KMS-11 (cell line): ENCODE results near the gene KRTAP2-4.
"Not testable (repeated sequence)": the region's sequence is repeated elsewhere in the genome, so short reads cannot be mapped to it uniquely, and the experiment has no call there.

ENCODE experiments used
- H2AFZ ChIP-seq: fragments of 200-600 bp; sonication (generic); 2 replicates; pipeline ENCODE4 v1.6.1; 2016; ENCODE audit warnings: antibody characterized with exemption, mixed run types, low read depth
- H3K27ac ChIP-seq: fragments of 200-600 bp; sonication (generic); 2 replicates; pipeline ENCODE4 v1.6.1; 2016; ENCODE audit warnings: mild to moderate bottlenecking, mixed run types
- H3K27me3 ChIP-seq: fragments of 200-600 bp; sonication (generic); 2 replicates; pipeline ENCODE4 v1.6.1; 2017; ENCODE audit warnings: mild to moderate bottlenecking, low read depth, mixed run types, moderate library complexity; ENCODE audit not compliant: insufficient read depth
- H3K36me3 ChIP-seq: fragments of 200-600 bp; sonication (generic); 2 replicates; pipeline ENCODE4 v1.6.1; 2017; ENCODE audit warnings: mild to moderate bottlenecking, mixed run types; ENCODE audit not compliant: insufficient read depth
- H3K4me1 ChIP-seq: fragments of 200-600 bp; sonication (generic); 2 replicates; pipeline ENCODE4 v1.6.1; 2016; ENCODE audit warnings: mild to moderate bottlenecking, low read depth, mixed run types; ENCODE audit not compliant: poor library complexity, severe bottlenecking
- H3K4me2 ChIP-seq: fragments of 200-600 bp; sonication (generic); 2 replicates; pipeline ENCODE4 v1.7.0; 2016; ENCODE audit warnings: mild to moderate bottlenecking, mixed run types
- H3K4me3 ChIP-seq: fragments of 200-600 bp; sonication (generic); IDR thresholded peaks from 2 replicates; pipeline ENCODE4 v1.6.1; 2017; ENCODE audit warnings: low read depth, low read length, mixed read lengths; ENCODE audit not compliant: insufficient read depth
- H3K79me2 ChIP-seq: fragments of 200-600 bp; sonication (generic); 2 replicates; pipeline ENCODE4 v1.6.1; 2016; ENCODE audit warnings: low read depth, mixed run types; ENCODE audit not compliant: insufficient read depth
- H3K9ac ChIP-seq: fragments of 200-600 bp; sonication (generic); 2 replicates; pipeline ENCODE4 v1.6.1; 2016; ENCODE audit warnings: mild to moderate bottlenecking, mixed run types
- H4K20me1 ChIP-seq: fragments of 200-600 bp; sonication (generic); 2 replicates; pipeline ENCODE4 v1.6.1; 2016; ENCODE audit warnings: mild to moderate bottlenecking, mixed run types; ENCODE audit not compliant: insufficient read depth
- TF ChIP-seq, protein P1 (sequence below): fragments of 200-600 bp; sonication (generic); conservative IDR thresholded peaks from 2 replicates; pipeline ENCODE4 v1.6.1; 2017; ENCODE audit warnings: low read depth, mild to moderate bottlenecking, antibody characterized with exemption, low read length, moderate library complexity, mixed read lengths

The KRTAP2-4 gene

DNA sequence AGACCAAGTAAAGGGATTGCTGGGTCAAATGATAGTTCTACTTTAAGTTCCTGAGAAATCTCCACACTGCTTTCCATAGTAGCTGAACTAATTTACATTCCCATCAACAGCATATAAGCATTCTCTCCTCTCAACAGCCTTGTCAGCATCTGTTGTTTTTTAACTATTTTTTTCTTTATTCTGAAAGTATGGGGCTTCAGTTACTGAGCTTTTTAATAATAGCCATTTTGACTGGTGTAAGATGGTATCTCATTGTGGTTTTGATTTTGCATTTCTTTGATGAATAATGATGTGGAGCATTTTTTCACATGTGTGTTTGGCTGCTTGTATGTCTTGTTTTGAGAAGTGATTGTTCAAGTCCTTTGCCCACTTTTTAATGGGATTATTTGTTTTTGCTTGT is 13.1 kb downstream of the KRTAP2-4 start:
- no peak overlapping the region for H3K9ac ChIP-seq
- TF ChIP-seq, protein P1, sequence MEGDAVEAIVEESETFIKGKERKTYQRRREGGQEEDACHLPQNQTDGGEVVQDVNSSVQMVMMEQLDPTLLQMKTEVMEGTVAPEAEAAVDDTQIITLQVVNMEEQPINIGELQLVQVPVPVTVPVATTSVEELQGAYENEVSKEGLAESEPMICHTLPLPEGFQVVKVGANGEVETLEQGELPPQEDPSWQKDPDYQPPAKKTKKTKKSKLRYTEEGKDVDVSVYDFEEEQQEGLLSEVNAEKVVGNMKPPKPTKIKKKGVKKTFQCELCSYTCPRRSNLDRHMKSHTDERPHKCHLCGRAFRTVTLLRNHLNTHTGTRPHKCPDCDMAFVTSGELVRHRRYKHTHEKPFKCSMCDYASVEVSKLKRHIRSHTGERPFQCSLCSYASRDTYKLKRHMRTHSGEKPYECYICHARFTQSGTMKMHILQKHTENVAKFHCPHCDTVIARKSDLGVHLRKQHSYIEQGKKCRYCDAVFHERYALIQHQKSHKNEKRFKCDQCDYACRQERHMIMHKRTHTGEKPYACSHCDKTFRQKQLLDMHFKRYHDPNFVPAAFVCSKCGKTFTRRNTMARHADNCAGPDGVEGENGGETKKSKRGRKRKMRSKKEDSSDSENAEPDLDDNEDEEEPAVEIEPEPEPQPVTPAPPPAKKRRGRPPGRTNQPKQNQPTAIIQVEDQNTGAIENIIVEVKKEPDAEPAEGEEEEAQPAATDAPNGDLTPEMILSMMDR = no peak
- no peak overlapping the region for H2AFZ ChIP-seq
- no peaks in the 10 kb centered on the region for H3K79me2 ChIP-seq
- no peaks in the 10 kb centered on the region for H4K20me1 ChIP-seq
- no peak overlapping the region for H3K4me2 ChIP-seq
- no peak overlapping the region for H3K27ac ChIP-seq
- H3K36me3 ChIP-seq = no peaks in the 10 kb centered on the region
- no peaks in the 10 kb centered on the region for H3K27me3 ChIP-seq
- no peaks in the 10 kb centered on the region for H3K4me1 ChIP-seq
- no peak overlapping the region for H3K4me3 ChIP-seq

DNA sequence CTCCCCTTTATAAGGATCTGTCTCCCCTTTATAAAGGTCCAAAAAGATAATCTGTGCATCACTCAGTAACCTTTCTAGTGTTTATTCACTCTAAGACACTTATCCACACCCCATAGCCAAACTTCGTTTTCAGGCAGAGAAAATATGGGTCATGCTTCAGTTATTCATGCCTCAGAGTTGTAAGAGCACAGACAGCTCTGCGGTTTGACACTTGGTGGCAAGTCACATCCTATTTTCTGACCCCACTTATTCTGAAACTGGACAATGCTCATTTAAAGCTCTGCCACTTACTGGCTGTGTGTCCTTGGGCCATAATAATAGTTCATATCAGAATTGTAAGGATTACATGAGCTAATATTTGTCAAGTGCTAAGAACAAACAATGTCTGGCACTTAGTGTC is 16.6 kb downstream of the KRTAP2-4 start:
- no peak overlapping the region for H3K9ac ChIP-seq
- H3K27ac ChIP-seq = no peak overlapping the region
- no peak overlapping the region for H2AFZ ChIP-seq
- TF ChIP-seq, protein P1 = no peak
- H3K4me1 ChIP-seq = no peaks in the 10 kb centered on the region
- no peaks in the 10 kb centered on the region for H3K79me2 ChIP-seq
- H3K4me2 ChIP-seq = no peak overlapping the region
- H3K27me3 ChIP-seq = no peaks in the 10 kb centered on the region
- no peaks in the 10 kb centered on the region for H4K20me1 ChIP-seq
- no peaks in the 10 kb centered on the region for H3K36me3 ChIP-seq
- H3K4me3 ChIP-seq = no peak overlapping the region

DNA sequence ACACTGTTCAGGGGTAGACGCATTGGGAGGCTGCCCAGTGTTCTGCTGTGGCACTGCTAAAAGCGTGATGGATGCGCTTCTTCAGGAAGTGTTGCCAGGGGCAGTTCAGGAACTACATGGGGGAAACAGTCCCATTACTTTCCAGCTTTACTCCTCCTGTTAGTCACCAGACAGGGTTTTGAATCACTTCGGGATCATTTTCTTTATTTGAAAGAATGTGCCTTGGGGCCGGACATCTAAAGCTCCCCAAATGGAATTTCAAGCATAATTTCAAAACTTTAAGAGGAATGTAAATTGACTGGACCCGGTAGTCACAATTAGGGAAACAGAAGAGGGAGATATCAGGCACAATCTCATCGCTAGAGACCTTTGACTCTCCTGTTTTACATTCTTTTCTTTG is 17.2 kb downstream of the KRTAP2-4 start:
- H3K4me2 ChIP-seq = no peak overlapping the region
- no peak overlapping the region for H2AFZ ChIP-seq
- no peak overlapping the region for H3K27ac ChIP-seq
- H3K79me2 ChIP-seq = no peaks in the 10 kb centered on the region
- TF ChIP-seq, protein P1 = no peak
- no peaks in the 10 kb centered on the region for H3K36me3 ChIP-seq
- no peaks in the 10 kb centered on the region for H4K20me1 ChIP-seq
- no peaks in the 10 kb centered on the region for H3K4me1 ChIP-seq
- no peak overlapping the region for H3K4me3 ChIP-seq
- H3K9ac ChIP-seq = no peak overlapping the region
- H3K27me3 ChIP-seq = no peaks in the 10 kb centered on the region

DNA sequence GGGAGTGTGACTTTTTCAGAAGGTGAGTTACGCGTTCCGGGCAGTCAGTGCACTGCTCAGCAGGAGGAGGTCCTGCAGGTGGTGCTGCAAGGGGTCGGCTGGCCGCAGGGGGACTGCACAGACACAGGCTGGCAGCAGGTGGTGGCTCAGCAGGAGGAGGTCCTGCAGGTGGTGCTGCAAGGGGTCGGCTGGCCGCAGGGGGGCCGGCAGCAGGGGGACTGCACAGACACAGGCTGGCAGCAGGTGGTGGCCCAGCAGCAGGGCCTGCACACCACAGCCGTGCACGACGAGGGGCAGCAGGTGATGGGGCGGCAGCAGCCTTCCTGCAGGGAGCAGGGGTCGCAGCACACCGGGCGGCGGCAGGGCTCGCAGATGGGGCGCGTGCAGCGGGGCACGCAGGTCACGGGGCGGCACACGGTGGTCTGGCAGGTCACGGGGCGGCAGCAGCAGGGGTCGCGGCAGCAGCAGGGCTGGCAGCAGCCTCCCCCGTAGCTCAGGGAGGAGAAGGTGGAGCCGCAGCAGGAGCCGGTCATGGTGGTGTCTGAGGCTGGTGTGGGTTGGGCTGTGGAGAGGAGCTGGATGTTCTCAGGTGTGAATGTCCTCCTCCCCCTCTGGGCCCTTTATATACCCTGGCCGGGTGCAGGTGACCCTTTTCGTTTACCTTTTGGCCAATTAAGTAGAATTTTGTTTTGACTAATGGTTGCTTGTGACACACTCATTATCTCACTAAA is 18.8 kb downstream of the KRTAP2-4 start, which contains the start of gene KRTAP2-1:
Gene KRTAP2-1, minus strand, starts transcription at position 582 of the 731 bp plus-strand sequence. Its CDS starts 49 bp downstream, at position 533.
- H3K4me2 ChIP-seq, H3K9ac ChIP-seq: not testable (repeated sequence)

DNA sequence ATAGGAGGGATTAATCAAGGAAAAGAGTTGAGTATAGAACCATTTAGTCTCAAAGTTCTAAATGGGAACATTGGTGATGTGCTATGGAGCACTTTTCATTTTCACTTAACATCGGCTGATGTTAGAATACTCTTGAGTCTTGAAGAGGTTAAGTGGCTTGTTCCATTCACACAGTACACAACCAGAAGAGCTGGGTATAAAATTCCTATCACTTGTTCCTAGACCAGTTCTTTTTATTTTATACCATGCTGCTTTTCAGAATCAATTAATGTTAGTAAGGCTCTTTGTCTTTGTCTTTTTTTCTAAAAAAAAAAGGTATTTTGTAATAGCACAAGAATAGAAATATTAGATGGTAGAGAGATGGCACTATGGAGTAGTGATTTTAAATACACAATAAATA is 22.7 kb downstream of the KRTAP2-4 start:
- Histone ChIP-seq H3K4me2 (no peak overlapping the region), H3K79me2 (no peaks in the 10 kb centered on the region), H2AFZ (no peak overlapping the region)

More for the DNA sequence above, 18.8 kb downstream of the KRTAP2-4 start, which contains the start of gene KRTAP2-1:
- not testable (repeated sequence) for H3K36me3 ChIP-seq, H2AFZ ChIP-seq, H3K4me1 ChIP-seq, H3K27ac ChIP-seq, H3K4me3 ChIP-seq, H3K79me2 ChIP-seq, H3K27me3 ChIP-seq, H4K20me1 ChIP-seq

DNA sequence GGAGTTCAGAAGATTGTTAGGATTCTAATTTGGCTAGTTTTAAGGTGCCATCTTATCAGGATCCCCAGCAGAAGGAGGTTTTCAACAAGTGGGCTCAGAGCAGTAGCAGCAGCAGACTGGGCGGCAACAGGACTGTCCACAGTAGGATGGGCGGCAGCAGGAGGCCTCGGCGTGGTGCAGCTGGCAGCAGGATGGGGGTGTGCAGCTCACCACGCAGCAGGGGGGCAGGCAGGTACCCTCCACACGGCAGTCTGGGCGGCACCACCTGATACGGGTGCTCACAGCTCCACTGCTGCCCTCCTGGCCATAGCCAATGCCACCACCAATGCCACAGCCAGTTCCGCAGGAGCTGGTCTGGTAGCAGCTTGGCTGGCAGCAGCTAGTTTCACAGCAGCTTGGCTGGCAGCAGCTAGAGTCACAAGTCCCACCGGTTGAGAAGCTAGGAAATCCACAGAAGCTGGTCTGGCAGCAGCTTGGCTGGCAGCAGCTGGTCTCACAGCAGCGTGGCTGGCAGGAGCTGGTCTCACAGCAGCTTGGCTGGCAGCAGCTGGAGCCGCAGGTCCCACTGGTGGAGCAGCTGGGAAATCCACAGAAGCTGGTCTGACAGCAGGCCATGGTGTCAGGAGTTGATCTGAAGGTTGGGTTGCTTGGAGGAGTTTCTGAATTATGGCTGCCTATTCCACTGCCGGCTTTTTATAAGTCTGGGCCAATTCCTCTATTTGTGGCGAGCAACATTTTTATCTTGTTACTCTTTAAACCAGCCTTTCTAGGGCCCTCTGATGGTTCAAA is 24.7 kb downstream of the KRTAP2-4 start, which contains the start of gene KRTAP1-1:
Gene KRTAP1-1, minus strand, starts transcription at position 668 of the 789 bp plus-strand sequence. Its CDS starts 53 bp downstream, at position 615.
- H3K9ac ChIP-seq, H3K4me1 ChIP-seq, H3K27ac ChIP-seq, H3K36me3 ChIP-seq, H2AFZ ChIP-seq, H3K4me2 ChIP-seq, H4K20me1 ChIP-seq, H3K27me3 ChIP-seq, H3K4me3 ChIP-seq, H3K79me2 ChIP-seq: not testable (repeated sequence)

More for the DNA sequence above, 22.7 kb downstream of the KRTAP2-4 start:
- Histone ChIP-seq H4K20me1 (no peaks in the 10 kb centered on the region), H3K4me3 (no peak overlapping the region), H3K27me3 (no peaks in the 10 kb centered on the region), H3K27ac (no peak overlapping the region), H3K4me1 (no peaks in the 10 kb centered on the region), H3K9ac (no peak overlapping the region), H3K36me3 (no peaks in the 10 kb centered on the region)
- TF ChIP-seq, protein P1 = no peak
